GM12873 (cell line): ENCODE results near the gene MARK4.

Experiments used
- CTCF ChIP-seq: IDR thresholded peaks from 2 replicates; pipeline ENCODE4 v1.5.1; 2012; ENCODE audit warnings: low read depth, mild to moderate bottlenecking, moderate library complexity, low read length, control low read depth; ENCODE audit not compliant: insufficient read depth; ENCODE audit errors: missing control alignments

Gene MARK4

DNA sequence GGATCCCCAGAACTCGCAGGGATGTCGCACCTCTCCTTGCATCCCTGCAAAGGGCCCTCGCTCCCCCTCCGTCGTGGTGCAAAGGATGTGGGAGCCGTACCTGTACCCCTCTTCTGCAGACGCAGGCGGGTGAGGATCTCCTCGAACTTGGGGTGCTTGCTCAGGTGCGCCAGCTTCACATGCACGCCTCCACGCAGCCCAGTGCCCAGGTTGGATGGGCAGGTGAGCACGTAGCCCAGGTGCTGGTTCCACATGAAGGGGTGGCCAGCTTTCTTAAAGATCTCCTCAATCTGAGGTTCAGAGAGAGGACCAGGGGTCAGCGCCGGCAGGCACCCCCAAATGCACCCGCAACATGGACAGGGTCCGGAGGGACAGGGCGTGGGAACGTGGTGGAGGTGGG, 56.3 kb downstream of the MARK4 start:
- TF ChIP-seq CTCF = no peak

GRCh38 chr19:45311621-45312020, 60.5 kb downstream of the MARK4 start:
- no peak for TF ChIP-seq CTCF

- no peak for TF ChIP-seq CTCF
Measured at GRCh38 chr19:45314708-45315245, 63.7 kb downstream of the MARK4 start.

- TF ChIP-seq CTCF = no peak
Measured at GRCh38 chr19:45315304-45315703, 64.2 kb downstream of the MARK4 start.

DNA sequence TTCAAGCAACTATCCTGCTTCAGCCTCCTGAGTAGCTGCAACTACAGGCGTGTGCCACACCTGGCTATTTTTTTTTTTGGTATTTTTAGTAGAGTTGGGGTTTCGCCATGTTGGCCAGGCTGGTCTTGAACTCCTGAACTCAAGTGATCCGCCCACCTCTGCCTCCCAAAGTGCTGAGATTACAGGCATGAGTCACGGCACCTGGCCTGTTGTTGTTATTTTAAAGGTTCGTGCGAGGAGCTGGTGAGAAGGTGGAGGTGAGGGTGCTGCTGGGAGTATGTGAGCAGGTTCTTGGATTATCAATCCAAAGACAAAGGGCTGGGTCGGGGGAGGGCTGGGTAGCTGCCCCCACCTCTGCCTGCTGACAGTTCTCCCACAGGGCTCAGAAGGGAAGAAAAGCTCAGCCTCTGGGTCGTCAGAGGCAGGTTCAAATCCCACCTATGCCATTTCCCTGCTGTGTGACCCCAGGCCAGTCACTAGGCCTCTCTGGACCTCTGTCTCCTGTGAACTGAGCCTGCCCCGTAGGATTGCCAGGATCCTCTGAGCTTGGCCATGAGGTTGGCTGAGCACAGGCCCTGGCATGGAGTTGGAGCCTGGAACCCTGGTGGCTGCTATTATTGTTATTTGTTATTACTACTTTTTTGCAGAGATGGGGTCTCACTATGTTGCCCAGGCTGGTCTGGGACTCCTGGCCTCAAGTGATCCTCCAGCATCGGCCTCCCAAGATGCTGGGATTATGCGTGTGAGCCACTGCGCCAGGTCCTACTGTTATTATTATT, 70.1 kb downstream of the MARK4 start:
- no peak for TF ChIP-seq CTCF

DNA sequence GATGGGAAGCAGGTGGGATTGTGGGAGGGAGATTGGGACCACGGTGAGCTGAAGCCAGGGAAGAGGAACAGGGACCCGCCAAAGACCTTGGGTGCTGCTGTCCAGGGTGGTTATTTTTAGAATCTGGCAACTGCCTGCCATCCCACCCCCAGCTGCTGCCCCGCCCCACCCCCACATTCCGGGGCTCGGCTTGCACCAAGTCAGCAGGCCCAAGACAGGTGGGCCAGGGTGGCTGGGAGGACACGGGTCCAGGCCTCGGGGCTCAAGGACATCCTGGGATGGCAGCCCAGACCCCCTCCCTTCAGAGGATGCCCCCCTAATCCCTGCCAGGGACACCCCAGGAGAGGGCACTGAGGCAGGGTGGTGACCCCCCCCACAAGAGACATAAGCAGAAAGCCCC, 70.8 kb downstream of the MARK4 start:
- no peak for TF ChIP-seq CTCF

- no peak for TF ChIP-seq CTCF
Measured at GRCh38 chr19:45322311-45322710, 71.2 kb downstream of the MARK4 start.
